NCI-H146 treated with DMSO at 0.1 percent for 48 hours (cell line): Measurements from ENCODE around the gene FABP6.
"Not testable (repeated sequence)": the region's sequence is repeated elsewhere in the genome, so short reads cannot be mapped to it uniquely, and the experiment has no call there.

Experiments
- DNase-seq: peaks from one replicate; lab custom pipeline; 2025; ENCODE audit not compliant: unreplicated experiment; lab: John Stamatoyannopoulos, UW

The FABP6 gene, protein sequence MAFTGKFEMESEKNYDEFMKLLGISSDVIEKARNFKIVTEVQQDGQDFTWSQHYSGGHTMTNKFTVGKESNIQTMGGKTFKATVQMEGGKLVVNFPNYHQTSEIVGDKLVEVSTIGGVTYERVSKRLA

DNA sequence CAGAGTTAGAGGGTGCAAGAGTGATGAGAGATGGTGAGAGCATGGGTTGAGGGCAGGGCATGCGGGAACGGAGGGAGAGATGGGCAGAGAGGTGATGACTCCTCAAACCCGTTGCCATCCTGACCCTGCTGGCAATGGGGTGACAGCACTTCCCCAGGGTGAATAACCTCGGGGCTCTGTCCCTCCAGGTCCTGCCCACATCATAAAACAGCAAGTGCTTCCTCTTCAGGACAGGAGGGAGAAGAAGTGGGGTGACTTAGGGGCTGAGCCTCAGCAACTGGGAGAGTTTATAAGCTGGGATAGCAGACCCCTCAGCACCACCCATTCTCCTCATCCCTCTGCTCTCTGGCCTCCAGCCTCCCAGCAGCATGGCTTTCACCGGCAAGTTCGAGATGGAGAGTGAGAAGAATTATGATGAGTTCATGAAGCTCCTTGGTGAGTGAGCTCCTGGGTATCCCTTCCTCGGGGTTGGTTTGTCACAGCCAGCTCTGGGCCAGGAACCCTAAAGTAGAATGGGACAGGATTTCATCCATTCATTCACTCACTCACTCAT, at the start of gene FABP6:
FABP6 (plus strand) TSS at position 317 of the 553 bp plus-strand sequence; CDS start at position 369, 52 bp downstream.
- no peak for DNase-seq

DNA sequence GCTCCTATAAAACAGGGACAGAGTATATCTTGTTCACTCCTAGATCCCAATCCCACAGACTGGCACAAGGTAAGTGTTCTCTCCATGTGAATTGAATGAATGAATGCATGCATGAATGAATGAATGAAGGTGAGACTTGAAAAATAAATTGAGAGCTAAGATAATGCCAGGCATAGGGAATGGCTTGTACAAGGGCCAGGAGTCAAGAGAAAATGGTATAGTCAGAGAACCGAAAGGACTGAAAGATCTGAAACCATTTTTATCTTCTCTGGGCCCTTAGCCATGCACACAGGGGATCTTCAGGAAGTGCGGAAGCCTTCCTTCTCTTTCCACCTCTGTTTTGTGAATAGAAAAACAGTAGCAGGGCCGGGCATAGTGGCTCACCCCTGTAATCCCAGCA, 48.4 kb upstream of the FABP6 start:
- DNase-seq: no peak

DNA sequence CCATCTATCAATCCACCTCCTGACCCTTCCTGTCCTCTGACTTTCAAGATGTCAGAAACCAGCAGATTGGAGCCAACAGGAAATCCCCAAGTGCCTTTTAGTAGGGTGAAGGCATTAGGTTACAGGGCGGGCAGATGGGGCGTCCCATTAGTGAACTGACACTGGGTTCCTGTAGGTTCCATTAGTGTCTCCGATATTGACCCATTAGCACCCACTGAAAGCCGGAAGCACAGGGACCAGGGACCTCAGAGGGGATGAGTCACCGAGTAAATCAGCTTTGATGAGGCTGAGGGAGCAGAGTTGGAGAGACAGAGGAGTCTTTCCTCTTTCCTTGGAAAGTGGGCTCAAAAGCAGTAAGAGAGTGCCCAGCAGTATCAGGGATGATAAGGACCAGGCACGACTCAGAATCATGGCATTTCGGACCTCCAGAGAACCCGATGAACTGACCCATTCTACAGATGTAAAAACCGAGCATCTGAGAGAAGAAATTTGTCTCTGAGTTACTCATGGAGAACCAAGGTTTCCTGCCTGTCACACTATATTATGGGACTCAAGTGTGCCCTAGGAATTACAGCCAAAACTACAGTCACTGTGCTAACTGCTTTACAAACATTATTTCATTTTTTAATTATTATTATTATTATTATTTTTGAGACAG, 47.2 kb upstream of the FABP6 start:
- no peak for DNase-seq

DNA sequence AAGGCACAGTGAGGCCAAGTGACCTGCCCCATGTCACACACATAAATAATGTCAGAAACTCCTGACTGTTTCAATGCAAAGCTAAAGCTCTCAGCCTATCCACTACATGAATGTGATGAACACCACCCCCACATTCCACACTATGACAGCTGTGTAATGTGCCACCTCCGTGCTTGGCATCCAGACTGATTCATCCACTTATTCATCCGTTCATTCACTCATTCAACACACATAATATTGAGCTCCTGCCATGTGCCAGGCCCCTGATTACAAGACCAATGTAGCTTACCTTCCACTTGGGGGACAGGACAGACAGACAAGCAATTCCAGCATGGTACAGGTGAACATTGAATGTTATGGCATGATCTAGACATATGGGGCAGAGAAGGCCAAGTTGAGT, 46.2 kb upstream of the FABP6 start:
- no peak for DNase-seq

DNA sequence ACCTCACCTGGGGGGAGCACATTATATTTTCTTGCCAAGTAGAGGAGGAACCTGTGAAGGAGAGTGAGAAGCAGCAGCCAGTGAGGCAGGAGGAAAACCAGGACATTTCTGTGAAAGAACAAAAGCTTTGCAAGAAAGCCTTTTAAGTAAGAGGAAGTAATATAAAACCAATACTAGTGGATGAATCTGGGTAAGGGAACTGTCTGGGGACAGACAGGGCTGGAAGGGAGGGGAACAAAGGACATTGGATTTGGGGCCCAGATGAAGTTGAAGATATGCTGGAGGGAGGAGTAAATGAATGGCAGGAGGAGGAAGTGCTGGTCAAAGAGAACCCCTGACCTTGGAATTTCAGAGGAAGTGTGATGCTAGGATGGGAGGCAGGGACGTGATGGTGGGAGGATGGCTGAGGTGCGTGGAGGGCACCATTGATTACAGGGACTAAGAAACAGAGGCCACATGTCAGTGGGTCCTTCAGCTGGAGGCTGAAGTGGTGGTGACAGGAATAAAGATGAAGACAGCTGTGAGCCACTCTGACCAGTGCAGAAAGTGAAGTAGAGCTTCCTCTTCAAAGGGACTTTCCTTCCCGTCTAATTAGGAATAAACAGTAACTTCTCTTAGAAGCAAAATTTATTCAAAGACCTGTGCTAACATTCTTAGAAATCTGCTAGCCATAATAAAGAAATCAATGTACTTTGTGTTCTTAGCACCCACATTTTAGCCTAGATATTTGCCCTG, 43.5 kb upstream of the FABP6 start:
- no peak for DNase-seq

DNA sequence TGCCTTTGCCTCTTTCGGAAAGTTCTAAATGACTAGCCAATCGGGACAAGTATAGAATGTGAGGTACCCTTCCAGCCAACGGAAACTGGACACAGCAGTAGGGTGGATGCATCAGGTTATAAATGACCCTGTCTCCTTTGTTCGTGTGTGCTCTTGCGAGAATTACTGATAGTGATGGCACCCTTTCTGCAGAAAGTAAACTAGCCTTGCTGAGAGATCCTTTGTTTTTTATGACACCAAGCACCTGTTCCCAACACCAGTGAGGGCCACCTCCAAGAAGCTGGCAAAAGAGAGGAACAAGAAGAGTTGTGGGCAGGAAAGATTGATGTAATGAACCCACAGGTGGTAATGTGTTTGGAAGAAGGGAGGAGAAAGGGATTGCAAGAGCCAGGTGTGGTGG, 42.8 kb upstream of the FABP6 start:
- DNase-seq: no peak

DNA sequence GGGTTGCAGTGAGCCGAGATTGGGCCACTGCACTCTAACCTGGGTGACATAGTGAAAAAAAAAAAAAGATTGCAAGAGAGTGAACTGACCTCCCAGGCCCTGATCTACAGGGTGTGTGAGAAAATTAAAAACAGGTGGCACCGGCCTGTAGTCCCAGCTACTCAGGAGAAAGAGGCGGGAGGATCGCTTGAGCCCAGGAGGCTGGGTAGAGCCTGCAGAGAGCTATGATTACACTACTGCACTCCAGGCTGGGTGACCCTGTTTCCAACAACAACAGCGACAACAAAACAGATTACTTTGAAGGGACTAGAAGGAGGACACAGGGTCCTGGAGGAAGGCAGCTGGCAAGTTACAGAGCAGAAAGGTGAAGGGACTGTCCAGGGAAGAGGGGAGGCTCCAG, 42.2 kb upstream of the FABP6 start:
- no peak for DNase-seq

DNA sequence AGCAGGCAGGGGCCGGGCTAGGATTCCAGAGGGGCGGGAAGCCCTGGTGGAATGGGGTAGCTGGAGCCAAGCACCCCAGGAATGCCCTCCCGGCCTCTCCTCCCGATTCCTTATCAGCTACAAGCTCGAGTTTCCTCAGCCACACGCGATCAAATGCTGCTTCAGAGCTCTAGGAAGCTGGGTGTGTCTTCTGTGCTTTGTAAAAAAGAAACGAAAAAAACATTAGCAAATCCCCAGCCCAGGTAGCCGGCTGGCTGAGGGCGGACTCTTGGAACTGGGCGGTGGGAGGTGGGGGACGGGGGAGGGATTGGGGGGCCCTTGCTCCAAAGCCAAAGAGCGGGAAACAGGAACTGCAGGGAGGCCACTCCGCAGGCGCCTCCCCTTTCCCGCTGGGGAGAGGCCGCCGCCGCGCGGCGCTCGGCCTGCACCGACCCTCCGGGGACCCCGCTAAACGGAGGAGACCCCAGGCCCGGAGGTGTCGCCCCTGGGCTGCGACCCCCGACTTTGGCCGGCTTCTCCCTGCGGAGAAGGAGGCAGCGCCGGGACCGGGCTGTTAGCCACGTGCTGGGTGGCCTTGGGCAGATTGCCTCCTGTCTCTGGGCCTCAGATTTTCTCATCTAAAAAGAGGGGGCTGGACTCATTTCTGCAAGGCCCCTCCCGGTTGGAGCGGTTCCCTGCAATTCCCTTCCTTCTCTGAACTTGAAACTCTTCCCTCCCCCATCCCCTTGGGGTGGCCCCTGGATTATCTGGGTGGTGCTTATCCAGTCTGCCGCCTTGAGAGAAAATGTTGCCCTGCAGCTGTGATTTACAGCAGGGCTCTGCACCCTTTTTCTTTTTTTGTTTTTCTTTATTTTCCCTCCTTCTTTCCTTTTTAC, 40.9 kb upstream of the FABP6 start:
- DNase-seq: peak; percentile 27

DNA sequence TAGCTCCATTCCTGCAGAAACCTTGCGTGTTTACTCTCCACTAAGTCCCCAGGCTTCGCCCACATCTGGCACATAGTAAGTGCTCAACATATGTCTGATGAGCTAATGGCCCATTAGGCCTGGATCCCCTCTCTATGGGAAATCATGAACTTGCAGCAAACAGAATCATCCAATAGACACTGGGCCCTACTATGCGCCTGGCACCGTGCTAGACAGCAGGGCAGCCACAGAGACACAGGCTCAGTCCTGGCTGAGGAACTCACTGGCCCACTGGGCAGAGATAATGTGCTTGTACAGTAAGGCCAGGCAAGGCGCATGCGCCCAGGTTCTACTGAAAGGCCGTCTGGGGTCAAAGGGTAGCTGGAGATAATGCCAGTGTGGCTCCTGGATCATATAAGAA, 36.9 kb upstream of the FABP6 start:
- no peak for DNase-seq

DNA sequence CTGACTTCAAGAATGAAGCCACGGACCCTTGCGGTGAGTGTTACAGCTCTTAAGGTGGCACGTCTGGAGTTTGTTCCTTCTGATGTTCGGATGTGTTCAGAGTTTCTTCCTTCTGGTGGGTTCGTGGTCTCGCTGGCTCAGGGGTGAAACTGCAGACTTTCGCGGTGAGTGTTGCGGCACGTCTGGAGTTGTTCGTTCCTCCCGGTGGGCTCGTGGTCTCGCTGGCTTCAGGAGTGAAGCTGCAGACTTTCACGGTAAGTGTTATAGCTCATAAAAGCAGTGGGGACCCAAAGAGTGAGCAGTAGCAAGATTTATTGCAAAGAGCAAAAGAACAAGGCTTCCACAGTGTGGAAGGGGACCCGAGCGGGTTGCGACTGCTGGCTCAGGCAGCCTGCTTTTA, 36.2 kb upstream of the FABP6 start:
- DNase-seq: not testable (repeated sequence)

DNA sequence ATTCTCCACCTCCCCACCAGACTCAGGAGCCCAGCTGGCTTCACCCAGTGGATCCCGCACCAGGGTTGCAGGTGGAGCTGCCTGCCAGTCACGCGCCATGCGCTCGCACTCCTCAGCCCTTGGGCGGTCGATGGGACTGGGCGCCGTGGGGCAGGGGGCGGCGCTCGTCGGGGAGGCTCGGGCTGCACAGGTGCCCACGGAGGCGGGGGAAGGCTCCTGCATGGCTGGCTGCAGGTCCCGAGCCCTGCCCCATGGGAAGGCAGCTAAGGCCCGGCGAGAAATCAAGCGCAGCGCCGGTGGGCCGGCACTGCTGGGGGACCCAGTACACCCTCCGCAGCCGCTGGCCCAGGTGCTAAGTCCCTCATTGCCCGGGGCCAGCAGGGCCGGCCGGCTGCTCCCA, 35.5 kb upstream of the FABP6 start:
- DNase-seq: not testable (repeated sequence)

DNA sequence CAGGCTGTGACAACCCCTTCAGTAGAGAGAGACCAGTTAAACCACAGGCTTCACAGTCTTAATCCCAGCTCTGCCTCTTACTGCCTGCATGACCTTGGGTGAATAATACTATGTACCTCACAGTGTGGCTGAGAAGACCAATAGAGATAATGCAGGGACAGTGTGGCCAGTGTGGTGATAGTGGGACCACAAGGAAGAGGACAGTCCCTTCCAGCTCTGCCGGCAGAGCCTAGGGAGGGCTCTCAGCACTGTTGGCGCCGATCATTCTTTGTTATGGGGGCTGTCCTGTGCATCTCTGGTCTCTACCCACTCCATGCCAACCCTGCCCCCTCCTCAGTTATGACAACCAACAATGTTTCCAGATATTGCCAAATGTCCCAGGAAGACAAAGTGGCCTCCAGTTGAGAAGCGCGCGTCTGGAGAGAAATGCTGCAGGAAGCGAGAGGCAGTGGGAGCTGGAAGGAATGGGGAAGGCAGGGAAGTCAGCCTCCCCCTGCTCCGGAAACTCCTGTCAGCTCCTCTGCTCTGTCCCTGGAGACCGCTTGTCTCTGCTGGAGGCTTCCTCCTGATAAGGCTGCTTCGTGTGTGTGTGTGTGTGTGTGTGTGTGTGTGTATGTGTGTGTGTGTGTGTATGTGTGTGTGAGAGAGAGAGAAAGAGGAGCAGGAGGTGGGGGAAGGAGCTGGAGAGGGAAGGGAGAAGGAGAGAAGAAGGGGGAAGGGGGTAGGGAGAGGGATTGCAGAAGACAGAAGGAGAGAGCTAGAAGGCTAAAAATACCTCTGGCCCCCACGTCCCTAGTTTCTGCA, 31.8 kb upstream of the FABP6 start:
- no peak for DNase-seq

DNA sequence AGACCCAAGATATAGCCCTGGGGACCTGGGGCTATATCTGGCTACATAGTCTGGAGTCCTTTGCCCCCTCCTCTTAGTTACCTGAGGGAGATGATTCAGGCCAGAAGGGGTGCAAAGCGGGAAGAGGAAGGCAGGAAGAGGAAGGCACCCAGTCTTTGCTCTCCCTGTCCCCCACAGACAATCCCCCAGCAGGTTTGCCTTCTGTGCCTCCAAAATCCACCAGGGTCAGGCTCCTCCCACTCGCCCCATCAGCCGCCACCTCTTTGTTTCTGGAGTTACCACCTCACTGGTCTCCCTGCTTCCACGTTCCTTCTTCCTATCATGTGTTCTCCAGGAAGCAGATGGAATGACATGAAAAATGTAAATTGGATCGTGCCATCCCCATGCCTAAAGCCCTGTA, 31.2 kb upstream of the FABP6 start:
- no peak for DNase-seq

DNA sequence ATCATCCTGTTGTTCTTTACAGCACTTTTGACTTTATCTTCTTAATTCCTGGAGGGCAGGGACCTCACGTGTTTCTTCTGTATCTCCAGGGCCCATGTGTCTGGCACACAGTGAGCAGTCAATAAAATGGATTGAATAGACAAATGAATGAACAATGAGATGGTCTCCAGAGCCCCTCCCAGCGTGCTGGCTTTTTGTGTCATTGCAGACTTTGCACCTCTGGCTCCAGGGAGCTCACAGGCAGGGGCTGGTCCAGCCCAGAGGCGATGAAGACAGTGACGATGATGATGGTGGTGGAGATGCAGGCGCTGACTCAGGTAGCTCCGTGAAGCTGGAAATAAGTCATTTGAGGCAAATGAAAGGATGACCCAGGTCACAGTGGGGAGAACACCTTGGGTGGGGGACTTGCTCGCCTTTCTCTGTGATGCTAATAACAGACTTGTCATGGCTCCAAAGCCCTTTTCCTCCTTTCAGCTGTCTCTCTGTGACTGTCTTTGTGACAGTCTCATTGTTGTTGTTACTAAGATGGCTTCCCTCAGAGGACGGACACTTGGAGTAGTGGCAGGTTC, 30.4 kb upstream of the FABP6 start:
- no peak for DNase-seq

DNA sequence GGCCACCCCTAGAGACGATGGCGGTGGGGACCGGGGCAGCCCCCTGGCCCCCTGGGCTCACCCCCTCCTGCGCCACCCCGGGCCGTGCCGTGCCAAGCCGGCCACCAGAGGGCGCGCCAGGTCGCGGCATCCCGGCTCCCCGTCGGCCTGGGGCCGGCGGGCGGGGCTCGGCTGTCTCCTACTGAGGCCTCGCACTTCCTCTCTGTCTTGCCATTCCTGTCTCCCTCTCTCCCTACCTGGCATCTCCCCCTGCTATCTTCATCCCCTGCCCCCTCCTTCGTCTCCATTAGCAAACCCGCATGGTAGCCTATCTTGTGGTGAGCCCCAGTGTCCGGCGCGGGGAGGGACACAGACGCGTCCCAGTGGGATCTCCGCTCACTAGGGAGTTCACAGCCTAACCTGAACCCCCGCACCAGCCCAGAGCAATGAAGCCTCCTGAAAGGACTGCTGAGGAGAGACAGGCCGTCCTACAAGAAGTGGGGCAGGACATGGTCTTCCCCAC, 29.8 kb upstream of the FABP6 start:
- peak; percentile 12 for DNase-seq

DNA sequence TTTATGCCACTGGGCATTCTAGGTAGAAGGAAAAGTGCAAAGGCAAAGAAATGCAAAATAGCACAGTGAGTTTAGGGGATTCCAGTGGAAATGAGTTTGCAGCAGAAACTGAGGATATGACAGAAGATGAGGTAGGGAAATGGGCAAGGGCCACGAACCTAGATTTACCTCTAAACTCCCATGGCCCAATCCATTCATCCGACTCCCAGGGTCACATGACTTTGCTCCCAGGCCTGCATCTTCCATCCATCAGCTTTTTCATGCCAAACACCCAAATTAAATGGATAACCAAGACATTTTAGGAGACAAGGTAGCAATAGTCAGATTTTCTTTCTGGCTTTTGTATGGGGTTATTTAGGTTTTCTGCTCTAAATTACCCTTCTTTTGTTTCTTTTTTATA, 22.2 kb upstream of the FABP6 start:
- no peak for DNase-seq

DNA sequence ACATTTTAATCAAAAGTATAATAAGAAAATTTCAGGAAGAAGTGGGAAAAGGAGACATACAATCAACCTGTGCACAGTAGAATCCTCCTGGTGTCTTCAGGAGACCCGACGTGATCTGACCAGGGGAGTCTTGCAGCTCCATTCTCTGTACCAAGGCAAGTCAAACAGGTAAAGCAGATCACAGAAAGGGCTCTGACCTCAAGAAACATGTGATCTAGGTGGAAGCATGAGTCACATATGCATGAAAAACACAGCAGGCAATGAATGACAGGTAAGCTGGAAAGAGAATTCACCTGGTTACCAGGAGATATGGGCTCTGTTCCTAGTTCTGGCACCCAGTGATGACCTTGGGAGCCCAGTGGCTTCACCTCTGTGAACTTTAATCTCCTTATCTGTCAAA, 19.4 kb upstream of the FABP6 start:
- DNase-seq: no peak

DNA sequence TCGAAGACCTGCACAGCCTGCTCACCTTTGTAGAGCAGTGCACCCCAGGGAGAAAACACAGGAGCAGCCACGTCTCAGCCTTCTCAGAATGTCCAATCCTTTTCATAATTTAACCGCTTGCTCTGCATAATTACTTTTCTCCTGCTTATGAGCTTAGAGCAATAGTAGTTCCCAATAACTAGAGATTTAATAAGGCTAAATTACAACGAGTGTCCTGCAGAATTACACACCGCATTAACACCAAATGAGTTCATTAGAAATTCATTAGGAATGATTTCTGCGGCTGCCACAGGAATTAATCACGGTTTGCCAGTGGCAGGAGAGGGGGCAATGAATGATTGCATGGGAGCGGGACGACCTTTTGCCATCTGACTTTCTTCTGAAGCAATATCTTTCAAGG, 18.7 kb upstream of the FABP6 start:
- DNase-seq: no peak

DNA sequence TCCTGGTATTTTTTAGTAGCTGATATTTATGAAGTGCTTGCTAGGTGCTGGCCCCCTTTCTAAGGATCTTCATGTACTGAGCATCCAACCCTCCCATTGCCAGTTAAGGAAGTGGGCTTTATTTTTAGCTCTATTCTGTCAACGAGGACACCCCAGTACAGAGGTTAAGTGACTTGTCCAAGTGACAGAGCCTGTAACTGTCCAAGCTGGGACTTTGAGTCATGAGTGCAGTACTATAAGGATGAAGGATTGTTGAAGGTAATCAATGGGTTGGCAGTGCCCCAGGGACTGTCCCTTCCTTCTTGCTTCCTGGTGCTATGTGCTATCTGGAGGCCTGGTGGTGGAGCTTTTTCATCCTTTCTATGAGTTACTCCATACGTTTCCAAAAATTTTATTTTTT, 18.0 kb upstream of the FABP6 start:
- DNase-seq: no peak

DNA sequence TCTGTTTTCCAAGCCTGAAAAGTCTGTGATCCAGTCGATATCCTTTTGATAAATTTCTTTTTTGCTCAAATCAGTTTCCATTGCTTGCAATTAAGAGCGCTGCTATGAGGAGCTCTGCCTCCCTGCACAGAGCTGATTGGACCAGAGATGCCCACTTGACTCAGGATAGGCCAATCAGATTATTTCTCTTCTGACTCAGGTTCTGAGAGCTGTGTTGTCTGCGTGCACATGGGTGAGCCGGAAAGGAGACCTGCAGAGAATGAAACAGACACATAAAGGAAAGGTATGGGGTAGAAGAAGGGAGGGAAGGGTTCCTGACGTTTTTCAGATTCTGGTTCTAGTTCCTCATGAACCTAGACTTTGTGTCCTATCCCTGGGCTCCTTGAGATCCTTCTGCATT, 15.8 kb upstream of the FABP6 start:
- no peak for DNase-seq
